Smooth muscle cell (in vitro differentiated cells): ENCODE data around the gene PPP2R5E. TPM values are rescaled to one million over a fixed set of nuclear protein-coding genes. Genes with fewer than 3 reads are reported as not detected.

Experiments used
- DNase-seq: peaks from one replicate; lab custom pipeline; 2025; ENCODE audit not compliant: unreplicated experiment; lab: John Stamatoyannopoulos, UW
- H2AFZ ChIP-seq: fragments of 200-600 bp; sonication (generic); 2 replicates; pipeline ENCODE4 v1.6.0; 2016; ENCODE audit warnings: antibody characterized with exemption, low read depth, mild to moderate bottlenecking
- H3F3A ChIP-seq: fragments of 200-600 bp; sonication (generic); 2 replicates; pipeline ENCODE4 v1.6.0; 2017; ENCODE audit warnings: antibody characterized with exemption, low read depth
- H3K27ac ChIP-seq: fragments of 200-600 bp; sonication (generic); 2 replicates; pipeline ENCODE4 v1.5.1; 2016; ENCODE audit warnings: low read depth, mild to moderate bottlenecking
- H3K27me3 ChIP-seq: fragments of 200-600 bp; sonication (generic); 2 replicates; pipeline ENCODE4 v1.6.1; 2016; ENCODE audit warnings: low read depth, mild to moderate bottlenecking
- H3K36me3 ChIP-seq: fragments of 200-600 bp; sonication (generic); 2 replicates; pipeline ENCODE4 v1.5.1; 2016; ENCODE audit warnings: low read depth
- H3K4me1 ChIP-seq: fragments of 200-600 bp; sonication (generic); 2 replicates; pipeline ENCODE4 v1.5.1; 2016; ENCODE audit warnings: low read depth
- H3K4me2 ChIP-seq: fragments of 200-600 bp; sonication (generic); 2 replicates; pipeline ENCODE4 v1.6.0; 2016; ENCODE audit warnings: mild to moderate bottlenecking
- H3K4me3 ChIP-seq: fragments of 200-600 bp; sonication (generic); 2 replicates; pipeline ENCODE4 v1.5.1; 2016; ENCODE audit warnings: mild to moderate bottlenecking
- H3K79me2 ChIP-seq: fragments of 200-600 bp; sonication (generic); 2 replicates; pipeline ENCODE4 v1.6.0; 2016; ENCODE audit warnings: low read depth, mild to moderate bottlenecking
- H3K9ac ChIP-seq: fragments of 200-600 bp; sonication (generic); 2 replicates; pipeline ENCODE4 v1.6.0; 2016; ENCODE audit warnings: low read depth
- H3K9me3 ChIP-seq: fragments of 200-600 bp; sonication (generic); replicated peaks from 2 replicates; pipeline ENCODE4 v1.5.1; 2016; ENCODE audit warnings: low read depth
- H4K20me1 ChIP-seq: fragments of 200-600 bp; sonication (generic); 2 replicates; pipeline ENCODE4 v1.6.0; 2016; ENCODE audit warnings: low read depth
- CTCF ChIP-seq: fragments of 200-600 bp; sonication (generic); IDR thresholded peaks from 2 replicates; pipeline ENCODE4 v1.5.1; 2017; ENCODE audit warnings: borderline replicate concordance, mild to moderate bottlenecking, antibody characterized with exemption; ENCODE audit not compliant: insufficient read depth, poor library complexity, severe bottlenecking
- WGBS: methylation state at CpG from one replicate; pipeline ENCODE4 v1.1.7; 2016; ENCODE audit warnings: low lambda C conversion rate; 5-methylcytosine and 5-hydroxymethylcytosine counted together
- polyA plus RNA-seq: library from polyadenylated mRNA; unstranded; fragments of >200 nt; fragmentation: Nextera tagmentation; extraction: Ambion mirVana; gene quantifications from 2 replicates; pipeline ENCODE4 v1.2.1, GENCODE V29; 2016
- total RNA-seq: library from RNA; depleted of rRNA; stranded (reverse); fragments of >200 nt; gene quantifications from 2 replicates; pipeline ENCODE4 v1.2.3, GENCODE V29; 2014

PPP2R5E gene
- total and polyA plus RNA-seq, 2 experiments from 2014 or later = 31.7 to 47.7 TPM

- Histone ChIP-seq H2AFZ (no peak overlapping the region), H3K79me2 (peaks cover 95% of the 10 kb centered on the region), H3K4me1 (peaks cover 4% of the 10 kb centered on the region), H3K4me3 (no peak overlapping the region), H3K27me3 (no peaks in the 10 kb centered on the region), H3K36me3 (no peaks in the 10 kb centered on the region), H4K20me1 (peaks cover 94% of the 10 kb centered on the region), H3K4me2 (no peak overlapping the region), H3F3A (no peaks in the 10 kb centered on the region), H3K27ac (no peak overlapping the region), H3K9ac (no peak overlapping the region), H3K9me3 (no peaks in the 10 kb centered on the region)
- no peak for DNase-seq
- WGBS = 87% methylated on average over 4 of the region's 4 CpGs
- TF ChIP-seq CTCF = no peak
Measured at GRCh38 chr14:63515240-63515639, 27.9 kb downstream of the PPP2R5E start.

- Histone ChIP-seq H4K20me1 (peaks cover 95% of the 10 kb centered on the region), H3K36me3 (no peaks in the 10 kb centered on the region), H3F3A (no peaks in the 10 kb centered on the region), H2AFZ (no peak overlapping the region), H3K79me2 (peaks cover 95% of the 10 kb centered on the region), H3K27me3 (no peaks in the 10 kb centered on the region), H3K4me3 (no peak overlapping the region), H3K27ac (no peak overlapping the region), H3K9ac (no peak overlapping the region), H3K4me1 (peaks cover 4% of the 10 kb centered on the region), H3K9me3 (no peaks in the 10 kb centered on the region), H3K4me2 (no peak overlapping the region)
- DNase-seq = no peak
- TF ChIP-seq CTCF = no peak
- WGBS = 76% methylated on average over 4 of the region's 4 CpGs
Measured at GRCh38 chr14:63513756-63514155, 29.4 kb downstream of the PPP2R5E start.

GRCh38 chr14:63512861-63513260, 30.3 kb downstream of the PPP2R5E start:
- H2AFZ ChIP-seq = no peak overlapping the region
- H3K27me3 ChIP-seq = no peaks in the 10 kb centered on the region
- H3K4me3 ChIP-seq = no peak overlapping the region
- peaks cover 96% of the 10 kb centered on the region for H4K20me1 ChIP-seq
- no peak for DNase-seq
- TF ChIP-seq CTCF = no peak
- H3K27ac ChIP-seq = no peak overlapping the region
- peaks cover 4% of the 10 kb centered on the region for H3K4me1 ChIP-seq
- no peaks in the 10 kb centered on the region for H3K9me3 ChIP-seq
- H3K4me2 ChIP-seq = no peak overlapping the region
- peaks cover 95% of the 10 kb centered on the region for H3K79me2 ChIP-seq
- H3F3A ChIP-seq = no peaks in the 10 kb centered on the region
- H3K36me3 ChIP-seq = no peaks in the 10 kb centered on the region
- no peak overlapping the region for H3K9ac ChIP-seq

- Histone ChIP-seq H3K4me3 (no peak overlapping the region), H2AFZ (no peak overlapping the region), H3K27ac (no peak overlapping the region), H3K4me2 (no peak overlapping the region), H3F3A (no peaks in the 10 kb centered on the region), H3K27me3 (no peaks in the 10 kb centered on the region), H4K20me1 (peaks cover 92% of the 10 kb centered on the region), H3K36me3 (no peaks in the 10 kb centered on the region), H3K9ac (no peak overlapping the region), H3K79me2 (peaks cover 93% of the 10 kb centered on the region), H3K9me3 (no peaks in the 10 kb centered on the region), H3K4me1 (peaks cover 4% of the 10 kb centered on the region)
- no peak for TF ChIP-seq CTCF
- DNase-seq = no peak
- 88% methylated on average over 5 of the region's 5 CpGs for WGBS
Measured at GRCh38 chr14:63510538-63510937, 32.6 kb downstream of the PPP2R5E start.
